GM12891 (cell line): ENCODE data around the gene ZSCAN21.

ENCODE experiments used
- PAX5 ChIP-seq: IDR thresholded peaks from 2 replicates; pipeline ENCODE4 v1.6.1; 2011; ENCODE audit warnings: low read length, moderate library complexity, mild to moderate bottlenecking; ENCODE audit not compliant: insufficient read depth, severe bottlenecking
- POLR2A ChIP-seq: IDR thresholded peaks from 2 replicates; pipeline ENCODE4 v1.6.1; 2011; ENCODE audit warnings: low read depth, low read length, control low read depth
- POLR2AphosphoS5 ChIP-seq: IDR thresholded peaks from 2 replicates; pipeline ENCODE4 v1.6.1; 2011; ENCODE audit warnings: low read depth, low read length, control low read depth
- TAF1 ChIP-seq: IDR thresholded peaks from 2 replicates; pipeline ENCODE4 v1.6.1; 2011; ENCODE audit warnings: low read depth, low read length, control low read depth

GRCh38 chr7:100003711-100004661, 45.6 kb upstream of the ZSCAN21 start:
- TF ChIP-seq POLR2A (no peak), POLR2AphosphoS5 (no peak), TAF1 (no peak), PAX5 (no peak)
